Activated naive CD4-positive, alpha-beta T cell treated with anti-CD3 and anti-CD28 coated beads, Interleukin-2, amount 10 ng/mL, durations not matched to agents 7 days and 5 days (primary cell): Measurements from ENCODE around the gene STXBP3.
"Not testable (repeated sequence)": the region's sequence is repeated elsewhere in the genome, so short reads cannot be mapped to it uniquely, and the experiment has no call there.

Experiments used
- CTCF ChIA-PET: fragments of 350-600 bp; sonication (Branson Sonifier 250); formaldehyde crosslinking; loops from one replicate; lab custom pipeline; 2021; ENCODE audit warnings: antibody characterized with exemption; lab: Charles Lee
- DNase-seq: peaks from one replicate; pipeline ENCODE4 v3.0.0-alpha.2; 2020
- H3K27ac Mint-ChIP-seq: one replicate; pipeline ENCODE4 v1.8.0; 2021; ENCODE audit warnings: mild to moderate bottlenecking, moderate library complexity, mixed read lengths
- H3K27me3 Mint-ChIP-seq: one replicate; pipeline ENCODE4 v1.8.0; 2021; ENCODE audit warnings: mild to moderate bottlenecking, mixed read lengths
- H3K36me3 Mint-ChIP-seq: one replicate; pipeline ENCODE4 v1.8.0; 2021; ENCODE audit warnings: mixed read lengths
- H3K4me1 Mint-ChIP-seq: one replicate; pipeline ENCODE4 v1.8.0; 2021; ENCODE audit warnings: mixed read lengths
- H3K4me3 Mint-ChIP-seq: one replicate; pipeline ENCODE4 v1.8.0; 2021; ENCODE audit warnings: mild to moderate bottlenecking, moderate library complexity, mixed read lengths
- H3K9me3 Mint-ChIP-seq: one replicate; pipeline ENCODE4 v1.8.0; 2021; ENCODE audit warnings: mixed read lengths

The STXBP3 gene, protein sequence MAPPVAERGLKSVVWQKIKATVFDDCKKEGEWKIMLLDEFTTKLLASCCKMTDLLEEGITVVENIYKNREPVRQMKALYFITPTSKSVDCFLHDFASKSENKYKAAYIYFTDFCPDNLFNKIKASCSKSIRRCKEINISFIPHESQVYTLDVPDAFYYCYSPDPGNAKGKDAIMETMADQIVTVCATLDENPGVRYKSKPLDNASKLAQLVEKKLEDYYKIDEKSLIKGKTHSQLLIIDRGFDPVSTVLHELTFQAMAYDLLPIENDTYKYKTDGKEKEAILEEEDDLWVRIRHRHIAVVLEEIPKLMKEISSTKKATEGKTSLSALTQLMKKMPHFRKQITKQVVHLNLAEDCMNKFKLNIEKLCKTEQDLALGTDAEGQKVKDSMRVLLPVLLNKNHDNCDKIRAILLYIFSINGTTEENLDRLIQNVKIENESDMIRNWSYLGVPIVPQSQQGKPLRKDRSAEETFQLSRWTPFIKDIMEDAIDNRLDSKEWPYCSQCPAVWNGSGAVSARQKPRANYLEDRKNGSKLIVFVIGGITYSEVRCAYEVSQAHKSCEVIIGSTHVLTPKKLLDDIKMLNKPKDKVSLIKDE

DNA sequence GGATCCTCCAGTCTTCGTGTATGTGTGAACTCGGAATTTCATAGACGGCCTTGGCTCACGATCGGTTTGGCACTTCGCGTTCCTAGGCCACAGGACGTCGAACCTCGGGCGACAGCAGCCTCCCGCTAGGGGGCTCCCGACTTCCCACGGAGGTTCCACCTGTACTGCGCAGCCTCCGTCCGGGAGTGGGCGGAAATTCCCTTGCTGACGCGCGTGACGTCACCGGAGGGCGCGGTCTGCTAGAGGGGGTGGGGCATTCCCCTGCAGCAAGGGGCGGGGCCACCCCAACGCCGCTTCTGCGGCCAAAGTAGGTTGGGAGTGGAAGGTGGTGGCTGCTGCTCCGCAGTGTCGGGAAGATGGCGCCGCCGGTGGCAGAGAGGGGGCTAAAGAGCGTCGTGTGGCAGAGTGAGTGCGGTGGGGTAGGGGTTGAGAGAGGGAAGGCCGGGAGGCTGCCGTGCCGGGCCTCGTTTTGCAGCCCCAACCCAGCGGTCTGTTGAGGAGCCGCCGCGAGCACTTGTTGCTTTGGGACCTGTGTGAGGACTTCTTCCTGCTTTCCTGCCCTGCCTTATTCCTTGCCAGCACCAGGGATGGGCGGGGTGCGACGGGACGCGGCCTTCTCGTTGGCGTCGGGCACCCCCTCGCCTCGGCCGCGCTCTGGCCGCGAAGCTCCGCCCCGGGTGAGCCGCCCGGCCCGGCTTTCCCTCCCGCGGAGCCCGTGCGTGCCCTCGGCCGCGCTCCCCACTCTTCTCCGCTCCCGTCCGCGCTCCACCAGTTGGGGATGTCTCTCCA is at the start of gene STXBP3:
TSS of gene STXBP3 (plus strand) at position 293 of the 789 bp plus-strand sequence. CDS start at position 357, 64 bp downstream.
- Mint-ChIP-seq H3K27ac (peak within 1 kb of the TSS; percentile 94), H3K36me3 (peaks cover 14% of the 10 kb centered on the region), H3K27me3 (peaks cover 12% of the 10 kb centered on the region), H3K4me3 (peak within 1 kb of the TSS; percentile 94), H3K9me3 (no peaks in the 10 kb centered on the region), H3K4me1 (peaks cover 29% of the 10 kb centered on the region)
- peak; percentile 100 for DNase-seq
- CTCF ChIA-PET = interaction anchor here (1.3 kb wide), 1 partner anchor 23 kb away, joined by 3 read pairs; no protein-coding TSS in a partner anchor

DNA sequence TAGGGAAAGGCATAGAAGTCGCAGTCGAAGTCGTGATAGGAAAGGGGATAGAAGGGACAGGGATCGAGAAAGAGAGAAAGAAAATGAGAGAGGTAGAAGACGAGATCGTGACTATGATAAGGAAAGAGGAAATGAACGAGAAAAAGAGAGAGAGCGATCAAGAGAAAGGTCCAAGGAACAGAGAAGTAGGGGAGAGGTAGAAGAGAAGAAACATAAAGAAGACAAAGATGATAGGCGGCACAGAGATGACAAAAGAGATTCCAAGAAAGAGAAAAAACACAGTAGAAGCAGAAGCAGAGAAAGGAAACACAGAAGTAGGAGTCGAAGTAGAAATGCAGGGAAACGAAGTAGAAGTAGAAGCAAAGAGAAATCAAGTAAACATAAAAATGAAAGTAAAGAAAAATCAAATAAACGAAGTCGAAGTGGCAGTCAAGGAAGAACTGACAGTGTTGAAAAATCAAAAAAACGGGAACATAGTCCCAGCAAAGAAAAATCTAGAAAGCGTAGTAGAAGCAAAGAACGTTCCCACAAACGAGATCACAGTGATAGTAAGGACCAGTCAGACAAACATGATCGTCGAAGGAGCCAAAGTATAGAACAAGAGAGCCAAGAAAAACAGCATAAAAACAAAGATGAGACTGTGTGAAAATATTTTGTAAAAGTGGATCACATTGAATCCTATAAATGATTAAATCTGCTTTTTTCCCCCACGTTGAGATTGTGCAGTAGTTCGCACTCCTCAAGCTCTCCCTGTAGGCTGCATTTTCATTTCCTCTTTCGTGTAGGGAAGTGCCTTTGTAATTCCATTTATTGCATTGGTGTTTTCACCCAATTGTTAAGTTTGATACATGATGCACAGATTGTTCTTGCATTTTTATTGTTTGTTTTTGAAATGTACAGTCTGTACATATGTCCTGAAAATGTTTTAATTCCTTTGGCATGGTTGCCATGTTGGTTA is 46.8 kb upstream of the STXBP3 start:
- DNase-seq = no peak
- Mint-ChIP-seq H3K36me3 (peaks cover 65% of the 10 kb centered on the region), H3K4me3 (peak overlapping the region; percentile 55), H3K27me3 (no peaks in the 10 kb centered on the region), H3K9me3 (no peaks in the 10 kb centered on the region), H3K4me1 (peaks cover 66% of the 10 kb centered on the region), H3K27ac (peak overlapping the region; percentile 84)
- CTCF ChIA-PET = no interaction called here

DNA sequence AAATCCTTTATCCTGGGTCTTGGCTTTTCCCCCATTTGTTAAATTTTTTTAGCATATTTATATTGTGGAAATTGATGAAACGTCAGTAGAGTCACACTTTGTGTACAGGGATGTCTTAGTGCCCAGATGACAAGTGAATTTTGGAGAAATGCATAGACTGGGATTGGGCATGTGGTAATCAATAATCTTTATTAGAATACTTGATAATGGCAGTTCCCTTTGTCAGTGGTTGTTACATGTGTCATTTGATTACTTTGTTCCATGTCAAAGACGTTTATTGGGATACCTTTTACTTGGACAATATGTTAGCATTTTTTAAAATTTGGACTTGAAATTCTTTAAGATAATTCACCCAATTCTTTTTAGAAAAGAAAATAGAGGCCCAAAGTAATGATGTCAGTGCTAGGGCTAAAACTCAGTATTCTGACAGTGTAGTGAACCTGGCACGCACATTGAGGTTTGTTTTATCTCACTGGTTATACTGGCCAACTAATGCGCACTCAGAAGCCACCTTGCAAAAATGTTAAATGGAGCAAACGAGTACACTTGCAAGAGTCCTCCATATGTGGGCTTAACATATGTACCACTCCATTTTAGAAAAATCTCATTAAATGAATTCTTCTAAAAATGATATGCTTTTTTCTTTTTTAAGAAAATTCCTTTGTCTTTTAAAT is 45.2 kb upstream of the STXBP3 start:
- Mint-ChIP-seq H3K9me3 (no peaks in the 10 kb centered on the region), H3K4me3 (no peak overlapping the region), H3K27ac (no peak overlapping the region), H3K36me3 (peaks cover 55% of the 10 kb centered on the region), H3K4me1 (peaks cover 65% of the 10 kb centered on the region), H3K27me3 (peaks cover 9% of the 10 kb centered on the region)
- CTCF ChIA-PET = no interaction called here
- no peak for DNase-seq

DNA sequence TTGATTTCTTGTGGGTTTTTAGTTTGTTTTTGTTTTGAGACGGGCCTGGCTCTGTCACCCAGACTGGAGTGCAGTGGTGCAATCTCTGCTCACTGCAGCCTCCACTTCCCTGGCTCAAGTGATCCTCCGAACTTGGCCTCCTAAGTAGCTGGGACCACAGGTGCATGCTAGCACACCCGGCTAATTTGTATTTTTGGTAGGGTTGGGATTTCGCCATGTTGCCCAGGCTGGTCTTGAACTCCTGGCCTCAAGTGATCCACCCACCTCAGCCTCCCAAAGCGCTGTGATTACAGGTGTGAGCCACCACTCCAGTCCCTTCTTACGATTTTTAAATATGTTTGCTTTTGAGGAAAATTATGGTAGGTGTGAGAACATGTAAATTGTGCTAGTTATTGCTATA is 44.4 kb upstream of the STXBP3 start:
- DNase-seq, H3K4me3 Mint-ChIP-seq, CTCF ChIA-PET, H3K9me3 Mint-ChIP-seq, H3K27ac Mint-ChIP-seq, H3K27me3 Mint-ChIP-seq: not testable (repeated sequence)
- peaks cover 59% of the 10 kb centered on the region for H3K4me1 Mint-ChIP-seq
- H3K36me3 Mint-ChIP-seq = peaks cover 47% of the 10 kb centered on the region

DNA sequence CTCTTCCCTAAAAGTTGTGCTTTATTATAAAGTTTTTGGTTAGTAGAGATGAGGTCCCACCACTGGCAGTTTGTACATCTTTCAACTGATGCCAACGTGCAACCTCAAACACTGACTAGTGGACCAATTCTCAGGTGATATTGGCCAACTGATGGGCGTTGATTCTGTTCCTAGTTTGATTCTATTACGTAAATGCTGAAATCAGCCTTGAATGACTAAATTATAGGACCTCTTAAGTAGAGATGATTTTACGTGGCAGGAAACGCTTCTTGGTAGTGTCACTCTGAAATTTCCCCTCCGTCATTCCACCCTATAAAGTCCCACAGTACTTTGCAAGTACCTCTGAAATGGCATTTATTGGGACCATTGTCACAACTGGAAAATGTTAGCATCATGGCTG is 42.5 kb upstream of the STXBP3 start:
- H3K4me1 Mint-ChIP-seq = peaks cover 49% of the 10 kb centered on the region
- H3K27me3 Mint-ChIP-seq = peaks cover 13% of the 10 kb centered on the region
- no peak for DNase-seq
- CTCF ChIA-PET = interaction anchor here (1.3 kb wide), 1 partner anchor 10 kb away, joined by 3 read pairs; no protein-coding TSS in a partner anchor
- peaks cover 30% of the 10 kb centered on the region for H3K36me3 Mint-ChIP-seq
- peak overlapping the region; percentile 88 for H3K27ac Mint-ChIP-seq
- H3K4me3 Mint-ChIP-seq = no peak overlapping the region
- H3K9me3 Mint-ChIP-seq = no peaks in the 10 kb centered on the region

DNA sequence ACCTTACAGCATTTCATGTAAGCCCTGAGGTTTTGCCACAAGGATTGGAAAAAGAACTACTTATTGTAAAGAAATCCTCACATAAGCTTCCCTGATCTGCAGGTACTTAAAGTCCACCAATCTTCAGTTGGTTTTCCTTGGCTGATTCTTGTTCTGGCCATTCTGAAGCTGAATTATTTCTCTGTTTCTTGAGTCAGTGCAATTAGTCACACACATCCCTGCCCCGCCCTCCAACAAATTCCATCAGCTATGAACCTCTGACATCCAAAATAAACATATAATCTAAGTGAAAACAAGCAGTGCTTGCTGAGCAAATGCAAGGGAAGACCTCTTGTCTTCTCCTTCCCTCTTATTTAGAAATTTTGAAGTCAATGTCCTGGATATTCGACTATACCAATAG is 42.0 kb upstream of the STXBP3 start:
- CTCF ChIA-PET = interaction anchor here (1.3 to 1.4 kb wide), 2 partner anchors 11 to 60 kb away, joined by 3 to 4 read pairs; no protein-coding TSS in a partner anchor
- peaks cover 47% of the 10 kb centered on the region for H3K4me1 Mint-ChIP-seq
- peak overlapping the region; percentile 88 for H3K27ac Mint-ChIP-seq
- no peak for DNase-seq
- no peaks in the 10 kb centered on the region for H3K9me3 Mint-ChIP-seq
- peaks cover 16% of the 10 kb centered on the region for H3K27me3 Mint-ChIP-seq
- peaks cover 25% of the 10 kb centered on the region for H3K36me3 Mint-ChIP-seq
- no peak overlapping the region for H3K4me3 Mint-ChIP-seq

DNA sequence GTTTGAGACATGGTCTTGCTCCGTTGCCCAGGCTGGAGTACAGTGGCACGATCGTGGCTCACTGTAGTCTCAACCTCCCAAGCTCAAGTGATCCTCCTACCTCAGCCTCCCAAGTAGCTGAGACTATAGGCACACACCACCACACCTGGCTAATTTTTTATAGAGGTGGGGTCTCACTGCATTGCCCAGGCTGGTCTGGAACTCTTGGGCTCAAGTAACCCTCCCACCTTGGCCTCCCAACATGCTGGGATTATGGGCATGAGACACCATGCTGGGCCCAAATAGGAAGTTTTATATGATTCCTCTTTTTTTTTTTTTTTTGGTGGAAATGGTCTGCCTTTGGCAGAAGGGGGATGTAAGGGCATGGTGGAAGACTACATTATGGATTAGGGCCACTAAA is 39.8 kb upstream of the STXBP3 start:
- DNase-seq = no peak
- Mint-ChIP-seq H3K4me3 (no peak overlapping the region), H3K27ac (no peak overlapping the region), H3K4me1 (peaks cover 35% of the 10 kb centered on the region), H3K9me3 (no peaks in the 10 kb centered on the region), H3K36me3 (peaks cover 7% of the 10 kb centered on the region), H3K27me3 (peaks cover 16% of the 10 kb centered on the region)
- CTCF ChIA-PET = interaction anchor here (0.9 kb wide), 1 partner anchor 192 kb away, joined by 3 read pairs; no protein-coding TSS in a partner anchor

DNA sequence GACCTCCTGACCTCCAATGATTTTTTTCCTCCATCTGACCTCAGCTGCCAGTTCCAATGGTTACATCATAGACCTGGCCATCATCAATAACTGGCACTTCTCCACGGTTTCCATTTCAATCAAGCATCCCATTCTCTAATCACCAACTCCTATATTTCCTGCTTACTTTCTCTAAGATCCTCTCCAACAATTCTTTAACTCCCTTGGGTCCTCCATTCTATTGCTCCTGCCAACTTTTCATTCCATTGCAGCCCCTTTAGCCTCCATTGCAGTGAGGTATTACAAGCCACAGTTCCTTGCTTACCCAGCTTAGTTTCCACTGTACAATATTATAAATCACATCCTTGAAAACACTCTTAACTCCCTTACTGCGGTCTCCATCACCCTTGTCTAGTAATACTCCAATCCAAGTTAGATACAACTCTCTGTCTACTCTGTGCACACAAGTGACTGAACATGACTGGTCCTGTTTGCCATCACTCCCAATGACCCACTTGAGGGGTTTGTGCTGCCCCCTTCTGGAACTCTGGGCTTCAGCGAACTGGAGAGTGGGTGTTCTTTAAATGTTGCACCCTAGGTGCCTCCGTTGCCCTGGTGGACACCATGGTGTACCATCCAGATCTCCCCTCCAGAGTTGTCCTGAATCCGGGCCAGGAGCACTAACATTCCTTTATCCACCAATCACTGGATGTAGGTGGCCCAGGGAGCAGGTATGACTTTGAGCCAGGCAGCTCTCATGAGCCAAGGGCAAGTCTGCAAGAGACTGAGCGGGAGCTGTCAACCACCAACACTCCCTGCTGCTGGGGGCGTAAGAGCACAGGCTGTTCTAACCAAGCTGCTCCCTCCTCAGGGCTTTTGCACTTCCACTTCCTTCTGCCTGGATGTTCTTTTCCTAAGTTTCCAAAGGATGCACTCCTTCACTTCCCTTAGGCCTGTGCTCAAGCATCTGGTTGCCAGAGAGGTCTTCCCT is 37.5 kb upstream of the STXBP3 start:
- peak; percentile 75 for DNase-seq
- H3K4me1 Mint-ChIP-seq = peaks cover 26% of the 10 kb centered on the region
- peaks cover 22% of the 10 kb centered on the region for H3K27me3 Mint-ChIP-seq
- no peaks in the 10 kb centered on the region for H3K9me3 Mint-ChIP-seq
- no peak overlapping the region for H3K4me3 Mint-ChIP-seq
- no peak overlapping the region for H3K27ac Mint-ChIP-seq
- CTCF ChIA-PET = interaction anchor here (0.8 to 3.0 kb wide), 7 partner anchors 10 to 196 kb away, joined by 3 to 14 read pairs (median 5); partner anchors contain the start of gene PRPF38B
- no peaks in the 10 kb centered on the region for H3K36me3 Mint-ChIP-seq

DNA sequence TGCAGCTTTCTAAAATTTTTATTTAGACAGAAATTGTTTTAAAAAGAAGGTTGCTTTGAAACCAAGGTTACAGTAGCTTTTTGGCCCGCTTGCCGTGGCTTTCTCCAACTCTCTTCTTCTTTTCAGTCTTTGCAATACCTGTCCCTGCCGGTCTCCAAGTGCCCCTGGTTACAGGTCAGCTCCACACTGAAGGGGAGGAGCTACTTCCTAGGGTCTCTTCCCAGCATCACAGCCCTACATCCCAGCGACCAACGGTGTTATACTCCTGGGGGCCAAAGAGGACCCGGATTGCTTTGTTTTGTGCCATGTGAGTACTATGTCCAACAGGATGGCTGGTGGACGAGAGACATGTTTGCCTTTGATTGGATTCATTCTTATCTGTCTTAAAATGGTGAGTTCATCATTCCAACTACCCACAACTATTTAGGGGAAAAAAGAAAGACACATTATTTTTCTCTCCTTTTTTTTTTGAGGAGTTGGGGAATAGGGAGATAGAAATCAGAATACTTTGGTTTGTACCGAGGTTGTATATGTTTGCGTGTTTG is 33.8 kb upstream of the STXBP3 start, which contains the start of gene FNDC7:
TSS of gene FNDC7 (plus strand) at position 303 of the 545 bp plus-strand sequence. CDS start at position 329, 26 bp downstream.
- Mint-ChIP-seq H3K36me3 (no peaks in the 10 kb centered on the region), H3K27ac (no peak within 1 kb of the TSS), H3K9me3 (no peaks in the 10 kb centered on the region), H3K4me1 (peaks cover 8% of the 10 kb centered on the region), H3K4me3 (no peak within 1 kb of the TSS), H3K27me3 (peaks cover 28% of the 10 kb centered on the region)
- CTCF ChIA-PET = interaction anchor here (0.5 kb wide), 1 partner anchor 500 kb away, joined by 4 read pairs; no protein-coding TSS in a partner anchor
- no peak for DNase-seq

DNA sequence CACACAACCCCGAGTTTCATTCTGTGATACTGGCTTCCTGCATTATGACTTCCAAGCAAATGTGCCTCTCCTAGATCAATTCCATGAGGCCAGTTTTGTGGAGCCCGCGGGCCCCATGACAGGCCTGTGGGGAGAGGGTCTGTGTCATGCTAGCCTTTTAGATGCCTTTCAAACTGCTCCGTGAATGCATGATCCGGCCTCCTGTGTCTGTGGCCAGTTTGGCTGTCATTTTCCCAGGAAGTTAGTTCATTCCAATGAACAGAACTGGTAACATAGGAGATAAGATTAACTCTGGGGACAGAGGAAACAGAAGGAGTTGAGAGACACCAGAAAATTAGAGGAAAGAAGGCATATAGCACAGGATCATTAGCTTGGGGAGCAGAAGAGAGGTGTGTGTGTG is 30.5 kb upstream of the STXBP3 start:
- H3K36me3 Mint-ChIP-seq = no peaks in the 10 kb centered on the region

DNA sequence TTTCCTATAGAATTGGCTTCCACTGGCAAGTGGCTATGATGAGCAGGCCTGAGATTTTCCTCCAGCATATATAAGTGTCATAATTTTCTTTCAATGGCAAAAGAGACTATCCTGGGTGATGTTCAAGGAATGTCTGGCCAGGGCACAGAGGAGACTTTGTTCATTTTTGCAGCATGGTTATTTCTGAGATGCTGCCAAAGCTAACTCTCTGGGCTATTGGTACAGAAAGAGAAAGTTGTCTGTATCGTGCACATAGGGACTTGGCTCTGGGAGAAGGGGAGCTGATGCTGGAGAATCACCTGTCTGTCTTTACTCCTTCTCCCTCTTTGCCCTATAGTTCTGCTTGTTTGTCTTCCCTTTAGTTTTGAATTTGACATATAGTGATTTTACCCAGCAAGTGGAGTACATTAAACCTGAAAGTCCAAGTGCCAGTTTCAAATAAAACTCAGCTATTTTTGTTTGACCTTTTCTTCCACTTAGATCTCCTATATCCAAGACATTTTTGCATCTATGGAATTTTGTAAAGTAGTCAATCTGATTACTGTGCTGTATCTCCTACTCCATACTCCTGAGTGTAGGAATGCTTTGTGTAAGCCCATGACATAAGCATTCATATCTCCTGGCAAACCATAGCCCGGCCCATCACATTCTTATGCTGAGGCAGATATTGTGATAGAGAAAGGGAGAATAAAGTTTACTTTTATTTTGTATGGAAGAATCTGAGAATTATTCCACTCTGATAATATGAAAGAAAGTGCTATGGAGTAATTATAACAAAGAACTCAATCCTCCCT is 29.8 kb upstream of the STXBP3 start:
- no peak overlapping the region for H3K27ac Mint-ChIP-seq
- H3K36me3 Mint-ChIP-seq = no peaks in the 10 kb centered on the region
- no peak overlapping the region for H3K4me3 Mint-ChIP-seq
- CTCF ChIA-PET = no interaction called here
- H3K9me3 Mint-ChIP-seq = no peaks in the 10 kb centered on the region
- peaks cover 23% of the 10 kb centered on the region for H3K27me3 Mint-ChIP-seq
- H3K4me1 Mint-ChIP-seq = no peaks in the 10 kb centered on the region
- DNase-seq = no peak

More for the DNA sequence above, 30.5 kb upstream of the STXBP3 start:
- Mint-ChIP-seq H3K4me1 (no peaks in the 10 kb centered on the region), H3K9me3 (no peaks in the 10 kb centered on the region), H3K4me3 (no peak overlapping the region), H3K27ac (no peak overlapping the region), H3K27me3 (peaks cover 23% of the 10 kb centered on the region)
- no peak for DNase-seq
- CTCF ChIA-PET = no interaction called here
